HepG2 (cell line): ENCODE results near the gene SLC34A3. TPM values are rescaled to one million over a fixed set of nuclear protein-coding genes. Genes with fewer than 3 reads are reported as not detected.

Experiments
- ATF5 ChIP-seq: sonication (generic); formaldehyde crosslinking; IDR thresholded peaks from 2 replicates; pipeline ENCODE4 v1.4.0; 2020; ENCODE audit warnings: mild to moderate bottlenecking, low read depth, missing genetic modification reagents
- GTF3A ChIP-seq: sonication (generic); formaldehyde crosslinking; conservative IDR thresholded peaks from 2 replicates; pipeline ENCODE4 v1.4.0; 2020; ENCODE audit warnings: mild to moderate bottlenecking, missing genetic modification reagents
- KLF6 ChIP-seq: IDR thresholded peaks from 2 replicates; pipeline ENCODE4 v1.8.0; 2016; ENCODE audit warnings: missing biosample characterization, missing genetic modification reagents
- MAZ ChIP-seq, 2 experiments: sonication (generic) in 1 of 2; formaldehyde crosslinking in 1 of 2; IDR thresholded peaks; 2 replicates each; pipeline versions ENCODE4 v1.5.0 to v1.6.1; 2012 to 2020; ENCODE audit warnings: low read depth in 2 of 2, mild to moderate bottlenecking in 2 of 2, borderline replicate concordance in 1 of 2, improper control_type of control experiment in 1 of 2, low read length in 1 of 2, missing genetic modification reagents in 1 of 2, moderate library complexity in 1 of 2
- PRDM10 ChIP-seq: sonication (generic); formaldehyde crosslinking; IDR thresholded peaks from 2 replicates; pipeline ENCODE4 v1.4.0; 2020; ENCODE audit warnings: low read depth, missing genetic modification reagents
- REPIN1 ChIP-seq: sonication (generic); formaldehyde crosslinking; IDR thresholded peaks from 2 replicates; pipeline ENCODE4 v1.8.0; 2022; ENCODE audit warnings: missing genetic modification reagents, low read depth, mild to moderate bottlenecking, borderline replicate concordance
- RNF219 ChIP-seq: sonication (generic); formaldehyde crosslinking; IDR thresholded peaks from 2 replicates; pipeline ENCODE4 v1.5.0; 2020; ENCODE audit warnings: mild to moderate bottlenecking, missing genetic modification reagents
- ZNF30 ChIP-seq: sonication (generic); formaldehyde crosslinking; IDR thresholded peaks from 2 replicates; pipeline ENCODE4 v1.5.0; 2020; ENCODE audit warnings: mild to moderate bottlenecking, missing genetic modification reagents
- ZNF503 ChIP-seq: sonication (generic); formaldehyde crosslinking; IDR thresholded peaks from 2 replicates; pipeline ENCODE4 v1.4.0; 2020; ENCODE audit warnings: missing genetic modification reagents
- ZNF839 ChIP-seq: sonication (generic); formaldehyde crosslinking; IDR thresholded peaks from 2 replicates; pipeline ENCODE4 v1.4.0; 2020; ENCODE audit warnings: missing genetic modification reagents, mild to moderate bottlenecking, borderline replicate concordance
- polyA plus RNA-seq, 8 experiments: library from polyadenylated mRNA; depleted of rRNA in 3 of 8; stranded (reverse) in 7 of 8; unstranded in 1 of 8; fragments of >200 nt; fragmentation: Illumina TruSeq in 4 of 8; extraction: Trizol in 4 of 8; gene quantifications; 2 replicates each; pipeline versions ENCODE4 v1.2.1 to v1.2.3, GENCODE V29; 2011 to 2016; ENCODE audit warnings: low read depth in 4 of 8, missing spikeins in 1 of 8, mixed read lengths in 1 of 8; ENCODE audit not compliant: insufficient read depth in 1 of 8
- total RNA-seq, 5 experiments: library from RNA; depleted of rRNA; stranded (reverse); fragments of >200 nt; fragmentation: Illumina TruSeq; extraction: Trizol; gene quantifications; 2 replicates each; pipeline ENCODE4 v1.2.3, GENCODE V29; 2016; ENCODE audit warnings: low read depth in 1 of 5
- TF ChIP-seq, protein P1 (sequence below): IDR thresholded peaks from 2 replicates; pipeline ENCODE4 v1.6.1; 2012; ENCODE audit warnings: low read length, improper control_type of control experiment
- TF ChIP-seq, protein P2 (sequence below): sonication (generic); formaldehyde crosslinking; conservative IDR thresholded peaks from 2 replicates; pipeline ENCODE4 v1.5.0; 2020; ENCODE audit warnings: missing genetic modification reagents

Gene SLC34A3
- total and polyA plus RNA-seq, 2 of the 13 experiments (the other 11 are each of a cell fraction or from before 2014, with no cell fraction given), result 0.07 to 1.0 TPM

DNA sequence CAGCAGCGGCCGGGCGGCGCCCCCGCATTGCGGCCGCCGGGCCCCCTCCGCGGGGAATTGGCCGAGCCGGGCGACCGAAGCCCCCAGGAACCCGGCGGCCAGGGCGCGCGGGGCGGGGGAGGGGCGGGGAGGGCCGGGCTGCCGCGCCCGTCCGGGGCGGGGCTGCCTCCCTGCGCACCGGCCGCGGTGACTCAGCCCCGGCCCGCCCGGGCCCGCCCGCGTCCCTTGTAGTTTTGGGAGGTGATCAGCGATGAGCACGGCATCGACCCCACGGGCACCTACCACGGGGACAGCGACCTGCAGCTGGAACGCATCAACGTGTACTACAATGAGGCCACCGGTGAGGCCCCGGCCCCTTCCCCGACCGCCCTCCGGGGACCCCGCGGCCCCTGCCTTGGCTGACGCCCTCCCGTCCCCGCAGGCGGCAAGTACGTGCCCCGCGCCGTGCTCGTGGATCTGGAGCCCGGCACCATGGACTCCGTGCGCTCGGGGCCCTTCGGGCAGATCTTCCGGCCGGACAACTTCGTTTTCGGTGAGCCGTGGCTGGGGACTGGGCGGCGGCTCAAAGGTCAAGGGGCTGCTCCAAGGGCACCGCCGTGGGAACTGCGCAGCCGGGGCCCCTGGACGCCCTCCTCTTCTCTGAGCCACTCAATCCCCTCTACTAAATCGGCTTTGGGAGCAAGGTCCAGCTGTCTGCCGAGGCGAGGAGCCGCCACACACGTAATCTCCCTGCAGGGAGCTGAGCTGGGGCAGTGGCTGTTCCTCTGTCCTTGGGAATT lies 11.0 kb downstream of the SLC34A3 start (continued):
- TF ChIP-seq PRDM10 (CRISPR knock-in tag), result no peak
- no peak for TF ChIP-seq MAZ (IDR thresholded peaks at IDR 0.05; ENCODE audit: borderline replicate concordance, low read depth, low read length)
- TF ChIP-seq MAZ (CRISPR knock-in tag; IDR thresholded peaks at IDR 0.05; ENCODE audit: low read depth), result no peak
- TF ChIP-seq GTF3A (CRISPR knock-in tag), result no peak
- no peak; the same call in 1 of the 2 replicates for TF ChIP-seq RNF219 (CRISPR knock-in tag)
- no peak for TF ChIP-seq ZNF30
- TF ChIP-seq ATF5 (CRISPR knock-in tag), result 0 out of 2 replicates have a peak, but pooled peaks have one; percentile 33
- TF ChIP-seq ZNF503 (CRISPR knock-in tag), result no peak
- TF ChIP-seq KLF6 (CRISPR knock-in tag), result no peak
- TF ChIP-seq, protein P1, sequence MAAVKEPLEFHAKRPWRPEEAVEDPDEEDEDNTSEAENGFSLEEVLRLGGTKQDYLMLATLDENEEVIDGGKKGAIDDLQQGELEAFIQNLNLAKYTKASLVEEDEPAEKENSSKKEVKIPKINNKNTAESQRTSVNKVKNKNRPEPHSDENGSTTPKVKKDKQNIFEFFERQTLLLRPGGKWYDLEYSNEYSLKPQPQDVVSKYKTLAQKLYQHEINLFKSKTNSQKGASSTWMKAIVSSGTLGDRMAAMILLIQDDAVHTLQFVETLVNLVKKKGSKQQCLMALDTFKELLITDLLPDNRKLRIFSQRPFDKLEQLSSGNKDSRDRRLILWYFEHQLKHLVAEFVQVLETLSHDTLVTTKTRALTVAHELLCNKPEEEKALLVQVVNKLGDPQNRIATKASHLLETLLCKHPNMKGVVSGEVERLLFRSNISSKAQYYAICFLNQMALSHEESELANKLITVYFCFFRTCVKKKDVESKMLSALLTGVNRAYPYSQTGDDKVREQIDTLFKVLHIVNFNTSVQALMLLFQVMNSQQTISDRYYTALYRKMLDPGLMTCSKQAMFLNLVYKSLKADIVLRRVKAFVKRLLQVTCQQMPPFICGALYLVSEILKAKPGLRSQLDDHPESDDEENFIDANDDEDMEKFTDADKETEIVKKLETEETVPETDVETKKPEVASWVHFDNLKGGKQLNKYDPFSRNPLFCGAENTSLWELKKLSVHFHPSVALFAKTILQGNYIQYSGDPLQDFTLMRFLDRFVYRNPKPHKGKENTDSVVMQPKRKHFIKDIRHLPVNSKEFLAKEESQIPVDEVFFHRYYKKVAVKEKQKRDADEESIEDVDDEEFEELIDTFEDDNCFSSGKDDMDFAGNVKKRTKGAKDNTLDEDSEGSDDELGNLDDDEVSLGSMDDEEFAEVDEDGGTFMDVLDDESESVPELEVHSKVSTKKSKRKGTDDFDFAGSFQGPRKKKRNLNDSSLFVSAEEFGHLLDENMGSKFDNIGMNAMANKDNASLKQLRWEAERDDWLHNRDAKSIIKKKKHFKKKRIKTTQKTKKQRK, result no peak
- TF ChIP-seq, protein P2, sequence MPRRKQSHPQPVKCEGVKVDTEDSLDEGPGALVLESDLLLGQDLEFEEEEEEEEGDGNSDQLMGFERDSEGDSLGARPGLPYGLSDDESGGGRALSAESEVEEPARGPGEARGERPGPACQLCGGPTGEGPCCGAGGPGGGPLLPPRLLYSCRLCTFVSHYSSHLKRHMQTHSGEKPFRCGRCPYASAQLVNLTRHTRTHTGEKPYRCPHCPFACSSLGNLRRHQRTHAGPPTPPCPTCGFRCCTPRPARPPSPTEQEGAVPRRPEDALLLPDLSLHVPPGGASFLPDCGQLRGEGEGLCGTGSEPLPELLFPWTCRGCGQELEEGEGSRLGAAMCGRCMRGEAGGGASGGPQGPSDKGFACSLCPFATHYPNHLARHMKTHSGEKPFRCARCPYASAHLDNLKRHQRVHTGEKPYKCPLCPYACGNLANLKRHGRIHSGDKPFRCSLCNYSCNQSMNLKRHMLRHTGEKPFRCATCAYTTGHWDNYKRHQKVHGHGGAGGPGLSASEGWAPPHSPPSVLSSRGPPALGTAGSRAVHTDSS (CRISPR knock-in tag), result no peak
- no peak for TF ChIP-seq ZNF839 (CRISPR knock-in tag)
- TF ChIP-seq REPIN1, result 0 out of 2 replicates have a peak, but pooled peaks have one; percentile 64
